Amygdala (tissue), 56 donors: Measurements from ENCODE around the gene LILRA2.
"Not testable (repeated sequence)": the region's sequence is repeated elsewhere in the genome, so short reads cannot be mapped to it uniquely, and the experiment has no call there.

Experiments
- DNase-seq, 56 donors: peaks; one replicate each; lab custom pipeline; 2025; lab: John Stamatoyannopoulos, UW

The LILRA2 gene

DNA sequence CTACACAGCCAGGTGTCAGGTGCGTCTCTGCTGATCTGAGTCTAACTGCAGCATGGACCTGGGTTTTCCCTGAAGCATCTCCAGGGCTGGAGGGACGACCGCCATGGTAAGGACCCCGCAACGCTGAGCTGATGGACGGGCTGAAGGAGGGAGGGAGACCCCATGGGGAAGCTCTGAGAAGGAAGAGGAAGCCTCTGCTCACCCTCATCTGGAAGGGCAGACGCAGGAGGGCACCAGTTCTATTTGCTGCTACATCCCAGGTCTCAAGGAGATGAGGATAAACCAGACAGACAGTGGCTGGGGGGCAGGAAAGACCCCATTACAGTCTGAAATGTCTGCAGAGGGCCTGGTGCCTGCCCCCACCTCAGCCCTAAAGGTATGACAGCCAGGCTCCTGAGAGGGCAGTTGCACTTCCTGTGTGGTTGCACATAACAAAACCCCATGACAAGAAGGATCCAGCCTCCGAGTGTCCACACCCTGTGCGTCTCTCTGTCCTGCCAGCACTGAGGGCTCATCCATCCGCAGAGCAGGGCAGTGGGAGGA is at the start of gene LILRA2:
Gene LILRA2, plus strand, starts transcription at position 461 of the 543 bp plus-strand sequence. CDS start 89 bp downstream, outside the sequence.
- DNase-seq, result peak in 1 of 56 donors; percentile 8

DNA sequence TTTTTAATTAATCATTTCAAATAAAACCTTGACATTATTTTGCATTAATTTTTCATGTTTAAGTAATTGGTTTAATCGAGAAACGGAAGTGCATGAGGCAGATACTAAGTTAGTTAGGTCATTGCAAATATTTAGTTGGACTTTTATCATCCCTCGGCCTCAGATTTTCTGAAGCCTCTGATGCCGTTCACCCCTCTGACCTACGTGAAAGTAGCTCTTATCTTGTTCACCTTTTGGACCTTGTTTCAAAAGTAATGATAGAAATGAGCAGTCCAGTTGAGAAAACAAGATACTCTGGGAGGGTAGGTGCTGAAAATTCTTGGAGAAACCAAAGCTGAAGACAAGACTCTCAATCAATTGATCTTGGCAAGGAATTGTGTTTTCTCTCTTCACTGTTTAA is 48.0 kb upstream of the LILRA2 start:
- DNase-seq, result no peak

DNA sequence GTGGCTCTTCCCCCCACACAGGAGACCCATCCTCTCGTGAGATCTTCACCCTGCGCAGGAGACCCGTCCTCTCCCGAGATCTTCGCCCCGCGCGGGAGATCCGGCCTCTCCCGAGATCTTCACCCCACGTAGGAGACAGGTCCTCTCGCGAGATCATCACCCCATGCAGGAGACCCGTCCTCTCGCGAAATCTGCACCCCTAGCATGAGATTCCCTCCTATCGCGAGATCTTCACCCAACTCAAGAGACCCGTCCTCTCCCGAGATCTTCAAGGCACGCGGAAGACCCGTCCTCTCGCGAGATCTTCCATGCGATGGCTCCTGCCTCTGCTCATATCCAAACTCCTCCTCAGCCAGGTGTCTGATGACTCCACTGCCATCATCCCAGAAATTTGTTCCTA is 46.6 kb upstream of the LILRA2 start:
- no peak for DNase-seq

DNA sequence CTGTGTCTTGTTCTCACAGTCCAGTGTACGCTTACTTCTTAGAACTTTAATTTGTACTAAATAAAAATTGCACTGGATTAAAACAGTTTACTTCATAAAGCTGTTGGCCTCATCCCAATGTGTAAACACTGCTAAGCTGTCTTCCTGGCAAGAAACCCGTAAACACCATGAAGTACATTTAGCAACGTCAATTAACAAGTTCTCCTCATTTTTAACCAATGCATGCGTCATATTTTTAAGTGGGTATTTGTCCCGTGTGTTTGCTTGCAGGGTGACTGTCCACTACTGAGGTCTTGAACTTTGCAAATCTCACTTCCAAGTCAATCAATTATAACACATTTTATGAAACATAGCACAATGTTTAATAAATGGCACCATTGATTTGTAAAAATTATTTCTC is 42.7 kb upstream of the LILRA2 start:
- DNase-seq, result no peak

DNA sequence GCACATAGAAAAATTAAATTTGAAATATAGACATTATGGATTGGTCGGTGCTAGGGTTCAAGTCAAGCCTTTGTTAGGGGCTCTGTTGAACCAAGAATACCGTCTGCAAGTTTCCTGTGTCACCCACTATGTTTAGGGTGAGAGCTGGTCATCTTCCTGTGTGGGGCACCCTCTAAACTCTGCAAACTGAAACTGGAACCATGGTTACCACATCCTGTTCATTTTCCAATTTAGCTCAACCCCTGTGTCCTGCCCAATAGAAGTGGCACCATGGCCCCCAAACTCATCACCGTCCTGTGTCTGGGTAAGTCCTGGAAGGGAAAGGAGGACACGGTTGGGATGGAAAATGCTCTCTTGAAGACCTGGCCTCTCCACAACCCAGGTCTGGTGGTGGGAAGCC is 41.1 kb upstream of the LILRA2 start:
- DNase-seq, result peak in 1 of 56 donors; percentile 9

DNA sequence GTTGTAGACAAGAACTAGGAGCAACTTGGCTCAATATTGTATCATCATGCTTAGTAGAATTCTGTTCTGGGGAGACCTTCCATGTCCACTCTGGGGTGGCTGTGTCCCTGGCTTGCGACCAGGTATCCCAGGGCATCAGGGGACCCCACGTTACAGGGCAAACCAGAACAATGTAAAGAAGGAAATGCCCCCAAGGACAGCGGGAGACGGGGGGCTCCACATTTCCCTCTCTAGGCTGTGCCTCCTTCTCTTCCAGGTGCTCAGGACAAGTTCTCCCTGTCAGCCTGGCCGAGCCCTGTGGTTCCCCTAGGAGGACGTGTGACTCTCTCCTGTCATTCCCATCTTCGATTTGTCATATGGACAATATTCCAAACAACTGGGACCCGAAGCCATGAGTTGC is 40.1 kb upstream of the LILRA2 start:
- DNase-seq, result no peak

DNA sequence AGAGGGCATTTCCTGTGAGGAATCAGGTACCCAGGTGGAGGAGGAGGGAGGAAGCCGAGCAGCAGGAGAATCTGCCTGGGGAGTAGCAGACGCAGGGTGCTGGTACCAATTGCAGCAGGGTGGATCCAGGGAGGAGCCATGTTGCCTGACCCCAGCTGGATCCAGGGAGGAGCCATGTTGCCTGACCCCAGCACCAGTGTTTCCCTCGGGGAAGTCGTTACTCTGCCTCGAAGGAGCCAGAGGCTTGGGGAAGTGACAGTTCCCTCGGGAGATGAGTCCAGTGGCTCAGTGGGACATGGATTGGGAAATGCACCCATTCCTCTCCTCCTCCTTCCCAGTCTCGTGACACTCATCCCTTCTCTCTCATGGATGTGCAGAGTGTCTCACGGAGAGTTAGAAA is 39.4 kb upstream of the LILRA2 start:
- DNase-seq, result no peak

DNA sequence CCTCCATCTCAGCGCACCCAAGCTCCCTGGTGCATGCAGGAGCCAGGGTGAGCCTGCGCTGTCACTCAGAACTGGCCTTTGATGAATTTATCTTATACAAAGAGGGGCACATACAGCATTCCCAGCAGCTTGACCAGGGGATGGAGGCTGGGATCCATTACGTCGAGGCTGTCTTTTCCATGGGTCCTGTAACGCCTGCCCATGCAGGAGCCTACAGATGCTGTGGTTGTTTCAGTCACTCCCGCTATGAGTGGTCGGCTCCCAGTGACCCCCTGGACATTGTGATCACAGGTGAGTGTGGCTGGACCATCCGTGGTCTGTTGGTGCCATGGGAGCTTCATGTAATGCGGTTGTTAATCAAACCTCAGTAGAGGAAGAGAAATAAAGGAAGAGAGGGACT is 38.0 kb upstream of the LILRA2 start:
- DNase-seq, result no peak

DNA sequence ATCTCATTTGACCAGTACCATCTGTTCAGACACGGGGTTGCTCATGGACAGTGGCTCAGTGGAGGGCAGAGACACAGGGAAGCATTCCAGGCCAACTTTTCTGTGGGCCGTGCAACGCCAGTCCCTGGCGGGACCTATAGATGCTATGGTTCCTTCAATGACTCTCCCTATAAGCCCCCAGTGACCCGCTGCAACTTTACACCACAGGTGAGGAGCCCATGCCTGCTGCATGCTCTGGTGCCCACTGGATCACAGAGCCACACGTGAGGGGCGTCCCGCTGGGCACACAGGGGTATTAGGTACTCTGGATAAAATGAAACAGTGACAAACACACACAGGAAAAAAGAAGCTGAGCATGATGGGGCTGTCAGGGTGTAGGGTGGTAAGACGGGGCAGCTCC is 36.6 kb upstream of the LILRA2 start:
- no peak for DNase-seq

DNA sequence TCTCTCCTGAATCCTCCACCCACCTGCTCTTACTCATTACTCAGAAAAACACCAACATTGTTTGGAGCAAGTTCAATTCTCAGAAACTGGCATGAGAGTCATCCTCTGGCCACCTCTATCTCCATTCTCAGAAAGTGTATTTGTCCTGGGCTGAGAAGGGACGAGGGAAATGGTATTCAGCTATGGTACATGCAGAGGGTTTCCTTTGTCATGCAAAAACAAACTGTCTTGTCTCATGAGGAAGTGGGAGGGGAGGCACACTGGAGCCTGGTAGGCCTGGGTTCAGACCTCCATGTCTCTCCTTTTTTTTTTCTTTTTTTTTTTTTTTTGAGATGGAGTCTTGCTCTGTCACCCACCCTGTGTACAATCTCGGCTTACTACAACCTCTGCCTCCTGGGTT is 31.9 kb upstream of the LILRA2 start:
- no peak for DNase-seq

DNA sequence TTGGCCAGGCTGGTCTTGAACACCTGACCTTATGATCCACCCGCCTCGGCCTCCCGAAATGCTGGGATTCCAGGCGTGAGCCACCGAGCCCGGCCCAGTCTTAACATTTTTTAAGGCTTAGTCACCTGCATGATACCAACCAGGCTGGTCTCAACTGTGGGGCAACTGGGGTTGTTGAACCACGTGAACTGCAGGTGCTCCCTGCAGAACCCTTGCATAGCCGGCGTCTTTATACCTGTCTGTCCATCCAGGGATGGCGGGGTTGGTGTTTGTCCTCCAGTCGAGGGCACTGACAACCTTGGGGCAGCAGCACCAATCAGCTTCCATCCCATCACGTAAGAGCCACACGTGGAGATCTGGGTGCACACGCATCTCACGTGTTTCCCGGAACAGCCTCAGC is 24.8 kb upstream of the LILRA2 start:
- DNase-seq, result no peak

DNA sequence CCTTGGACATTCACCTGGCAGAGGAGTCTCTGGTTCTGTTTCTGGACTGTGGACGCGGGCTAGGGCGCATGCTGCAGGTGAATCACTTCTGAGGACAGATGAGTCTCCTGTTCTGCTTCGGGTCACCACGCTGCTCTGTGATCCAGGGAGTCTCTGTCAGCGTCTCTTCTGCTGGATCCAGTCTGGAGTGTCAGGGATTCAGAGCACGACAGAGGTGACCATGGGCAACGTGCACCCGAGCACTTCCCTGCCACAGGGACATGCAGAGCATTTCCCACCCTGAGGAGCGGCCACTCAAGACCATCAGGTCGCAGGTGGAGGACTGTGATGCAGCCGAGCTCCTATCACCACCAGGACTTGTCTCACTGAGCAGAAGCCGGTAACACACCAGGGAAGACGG is 24.4 kb upstream of the LILRA2 start:
- no peak for DNase-seq

DNA sequence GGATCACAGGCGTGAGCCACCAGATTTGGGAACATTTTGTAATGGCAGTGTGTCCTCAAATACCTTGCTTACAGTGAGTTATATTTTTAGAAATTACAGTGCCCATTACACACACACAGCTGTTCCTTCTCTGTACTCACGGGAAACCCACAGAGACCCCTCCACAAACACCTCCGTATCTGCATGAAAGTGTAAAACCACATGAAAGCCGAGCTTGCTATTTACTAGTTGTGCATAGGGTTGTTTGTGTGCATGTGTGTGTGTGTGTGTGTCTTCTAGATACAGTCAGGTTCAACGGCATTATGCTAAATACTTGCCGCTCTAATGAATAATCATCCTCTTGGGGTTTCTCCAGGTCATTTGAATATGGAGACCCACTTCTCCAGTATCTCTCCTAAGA is 22.3 kb upstream of the LILRA2 start:
- DNase-seq, result no peak

DNA sequence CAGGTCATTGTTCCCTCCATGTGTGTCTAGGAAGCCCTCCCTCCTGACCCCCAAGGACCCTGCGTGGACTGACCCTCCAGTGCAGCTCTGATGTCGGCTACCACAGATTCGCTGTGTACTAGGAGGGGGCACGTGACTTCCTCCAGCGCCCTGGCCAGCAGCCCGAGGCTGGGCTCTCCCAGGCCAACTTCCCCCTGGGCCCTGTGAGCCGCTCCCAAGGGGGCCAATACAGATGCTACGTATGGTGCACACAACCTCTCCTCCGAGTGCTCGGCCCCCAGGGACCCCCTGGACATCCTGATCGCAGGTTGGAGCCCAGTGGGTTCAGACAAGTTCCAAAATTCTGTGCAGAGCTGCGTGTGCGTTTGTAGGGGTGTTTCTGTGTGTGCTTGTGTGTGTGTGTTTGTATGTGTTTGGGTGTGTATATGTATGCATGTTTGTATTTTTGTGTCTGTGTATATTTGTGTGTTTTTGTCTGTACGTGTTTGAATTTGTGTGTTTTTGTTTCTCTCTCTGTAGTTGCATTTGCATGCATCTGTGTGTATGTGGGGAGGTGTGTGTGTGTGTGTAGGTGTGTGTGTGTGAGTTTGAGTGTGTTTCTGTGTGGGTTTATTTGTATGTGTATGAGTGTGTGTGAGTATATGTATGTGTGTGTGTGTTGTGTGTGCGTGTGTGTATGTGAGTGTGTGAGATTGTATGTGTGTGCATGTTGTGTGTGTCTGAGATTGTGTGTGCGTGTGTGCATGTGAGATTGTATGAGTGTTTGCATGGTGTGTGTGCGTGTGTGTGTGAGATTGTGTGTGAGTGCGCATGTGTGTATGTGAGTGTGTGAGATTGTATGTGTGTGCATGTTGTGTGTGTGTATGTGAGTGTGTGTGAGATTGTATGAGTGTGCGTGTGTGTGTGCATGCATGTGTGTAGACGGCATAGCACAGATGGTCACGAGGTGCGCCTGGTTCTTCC is 21.4 kb upstream of the LILRA2 start:
- peak in 11 of 56 donors; percentile 5 to 41 (median 19) for DNase-seq

DNA sequence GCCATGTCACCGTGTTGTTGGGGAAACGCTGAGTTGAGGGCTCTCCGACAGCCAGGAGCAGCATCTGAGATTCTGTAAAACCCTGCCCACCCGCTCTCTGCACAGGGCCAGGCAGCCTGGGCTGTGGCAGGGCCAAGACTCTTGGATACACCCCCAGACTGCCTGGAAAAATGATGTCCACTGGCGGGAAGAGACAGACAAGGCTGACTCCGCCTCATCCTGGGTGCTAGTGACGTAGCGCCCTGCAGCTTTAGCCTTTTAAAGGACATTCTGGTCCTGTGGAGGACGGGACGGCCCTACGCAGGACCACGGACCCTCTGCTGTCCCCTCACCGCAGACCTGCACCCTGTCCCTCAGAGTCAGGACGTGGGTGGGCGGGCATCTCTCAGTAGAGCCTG is 20.7 kb upstream of the LILRA2 start:
- DNase-seq, result no peak

DNA sequence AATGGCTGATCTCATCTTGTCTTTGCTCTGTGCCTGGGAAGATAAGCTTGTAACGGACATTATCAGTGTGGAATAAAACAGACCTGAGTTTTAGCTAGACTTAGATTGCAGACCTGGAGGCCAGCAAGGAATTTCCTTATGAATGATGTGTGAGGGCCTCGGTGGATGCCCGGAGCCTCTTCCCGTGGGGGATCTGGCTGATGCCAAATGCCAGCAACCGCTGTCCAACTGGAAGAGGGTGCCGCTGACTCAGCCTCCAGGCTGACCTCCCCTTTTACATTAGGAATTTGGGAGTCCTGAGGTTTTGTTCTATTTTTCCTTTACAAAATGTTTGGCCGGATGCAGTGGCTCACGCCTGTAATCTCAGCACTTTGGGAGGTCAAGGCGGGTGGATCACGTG is 19.6 kb upstream of the LILRA2 start:
- no peak for DNase-seq

DNA sequence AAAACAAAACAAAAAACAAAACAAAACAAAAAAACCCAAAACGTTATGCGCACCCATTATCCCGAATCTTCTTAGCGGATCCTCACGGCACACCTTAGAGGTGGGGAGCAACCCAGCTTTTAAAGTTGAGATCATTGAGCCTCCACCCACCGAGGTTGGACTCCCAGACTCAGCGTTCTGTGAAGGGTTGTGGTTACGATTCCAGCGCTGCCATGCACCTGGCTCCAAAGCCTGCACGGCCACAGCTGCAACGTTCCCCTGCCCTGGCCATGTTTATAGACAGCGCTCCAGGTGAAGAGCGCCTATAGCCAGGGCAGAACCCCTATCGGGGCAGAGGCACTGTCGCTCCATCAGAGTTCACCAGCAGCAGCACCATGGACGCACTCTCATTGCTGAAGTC is 18.7 kb upstream of the LILRA2 start:
- no peak for DNase-seq

DNA sequence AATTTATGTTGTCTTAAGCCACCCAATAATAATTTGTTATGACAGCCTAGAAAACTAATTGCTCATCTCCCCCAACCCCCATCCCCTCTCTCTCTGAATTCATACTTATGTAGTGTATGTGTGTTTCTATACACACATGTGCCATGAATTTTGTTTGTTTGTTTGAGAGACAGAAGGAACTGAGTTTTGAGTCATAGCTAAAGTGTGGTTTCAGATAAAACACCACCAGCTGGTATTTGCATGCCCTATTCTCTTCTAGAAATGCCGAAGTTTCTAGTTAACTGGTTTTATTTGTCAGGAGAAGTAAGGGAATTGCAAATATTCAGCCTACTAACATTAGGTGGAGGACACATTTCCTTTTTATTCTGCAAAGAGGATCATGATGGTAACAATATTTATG is 17.4 kb upstream of the LILRA2 start:
- DNase-seq, result no peak

DNA sequence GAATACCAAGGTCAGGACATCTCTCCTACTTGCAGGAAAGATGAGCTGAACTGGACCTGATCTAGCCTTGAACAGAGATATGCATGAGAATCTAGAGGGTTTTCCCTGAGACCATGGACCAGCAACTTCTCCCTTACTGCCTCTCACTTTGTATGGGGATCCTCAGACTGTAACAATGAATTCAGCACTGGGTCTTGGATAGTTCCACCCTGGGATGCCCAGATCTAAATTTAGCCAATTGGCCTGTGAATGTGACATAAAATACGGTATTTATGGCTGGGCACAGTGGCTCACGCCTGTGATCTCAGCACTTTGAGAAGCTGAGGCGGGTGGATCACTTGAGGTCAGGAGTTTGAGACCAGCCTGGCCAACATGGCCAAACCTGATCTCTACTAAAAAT is 15.3 kb upstream of the LILRA2 start:
- no peak for DNase-seq

DNA sequence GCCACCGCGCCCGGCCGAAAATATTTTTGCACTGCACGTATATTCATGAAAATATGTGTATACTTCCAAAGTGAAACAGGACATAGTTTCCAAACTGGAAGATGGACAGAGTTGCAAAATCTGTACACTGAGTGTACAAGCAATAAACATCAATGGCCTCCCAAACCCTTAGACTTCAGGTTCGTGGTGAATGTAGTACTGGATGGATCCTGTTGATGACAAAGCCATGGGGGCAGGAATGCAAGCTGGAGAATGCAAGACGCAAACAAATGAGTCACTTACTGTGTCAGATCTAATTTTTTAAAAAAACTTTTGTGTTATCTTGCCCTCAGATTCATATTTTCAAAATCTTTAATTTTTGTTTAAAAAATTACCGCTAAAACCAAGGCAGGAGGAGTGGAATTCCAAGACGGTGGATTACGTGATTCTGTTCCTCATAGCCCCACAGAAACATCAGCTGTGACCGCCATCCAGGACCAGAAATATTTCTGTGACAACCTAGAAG is 12.7 kb upstream of the LILRA2 start:
- DNase-seq, result no peak

DNA sequence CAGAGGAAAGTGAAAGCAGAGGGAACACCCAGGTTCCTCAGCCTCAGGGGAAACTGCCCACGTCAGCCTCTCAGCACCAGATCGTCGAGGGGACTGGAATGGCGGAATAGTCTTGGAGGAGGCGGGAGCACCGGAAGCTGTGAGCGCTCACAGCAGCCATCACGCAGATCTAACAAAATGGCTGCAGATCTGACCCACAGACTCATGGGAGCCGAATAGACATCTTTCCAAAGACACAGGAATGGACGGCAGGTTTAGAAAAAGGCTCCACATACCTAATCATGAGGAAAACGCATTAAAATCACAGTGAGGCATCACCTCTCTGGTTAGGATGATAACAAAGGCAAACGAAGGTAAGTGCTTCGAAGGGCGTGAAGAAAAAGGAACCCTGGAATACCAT is 11.8 kb upstream of the LILRA2 start:
- DNase-seq, result peak in 1 of 56 donors; percentile 13

DNA sequence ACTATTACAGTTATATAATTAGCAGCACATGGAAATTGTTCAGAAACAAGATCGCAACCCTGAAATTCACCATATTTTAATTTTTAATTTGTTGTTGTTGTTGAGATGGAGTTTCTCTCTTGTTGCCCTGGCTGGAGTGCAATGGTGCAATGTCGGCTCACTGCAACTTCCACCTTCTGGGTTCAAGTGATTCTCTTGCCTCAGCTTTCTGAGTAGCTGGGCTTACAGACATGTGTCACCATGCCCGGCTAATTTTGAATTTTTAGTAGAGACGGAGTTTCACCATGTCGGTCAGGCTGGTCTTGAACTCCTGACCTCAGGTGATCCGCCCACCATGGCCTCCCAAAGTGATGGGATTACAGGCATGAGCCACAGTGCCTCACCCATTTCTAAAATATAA is 10.4 kb upstream of the LILRA2 start:
- not testable (repeated sequence) for DNase-seq
